Astrocyte of the spinal cord (primary cell): ENCODE results near the gene R3HDML.

Experiments
- DNase-seq: peaks from one replicate; pipeline ENCODE4 v3.0.0; 2011; ENCODE audit warnings: low read depth, low spot score
- H3K4me3 ChIP-seq: 2 replicates; pipeline ENCODE4 v1.5.1; 2011; ENCODE audit warnings: low read depth, mild to moderate bottlenecking, low read length, moderate library complexity
- CTCF ChIP-seq: IDR thresholded peaks from 2 replicates; pipeline ENCODE4 v1.5.1; 2012; ENCODE audit warnings: low read depth, mild to moderate bottlenecking, low read length, inconsistent platforms
- in situ Hi-C: cut with HindIII; loops from 2 replicates; pipeline ENCODE4 v1.10.0; 2017; ENCODE audit warnings: low sequenced_read_pairs

R3HDML gene

DNA sequence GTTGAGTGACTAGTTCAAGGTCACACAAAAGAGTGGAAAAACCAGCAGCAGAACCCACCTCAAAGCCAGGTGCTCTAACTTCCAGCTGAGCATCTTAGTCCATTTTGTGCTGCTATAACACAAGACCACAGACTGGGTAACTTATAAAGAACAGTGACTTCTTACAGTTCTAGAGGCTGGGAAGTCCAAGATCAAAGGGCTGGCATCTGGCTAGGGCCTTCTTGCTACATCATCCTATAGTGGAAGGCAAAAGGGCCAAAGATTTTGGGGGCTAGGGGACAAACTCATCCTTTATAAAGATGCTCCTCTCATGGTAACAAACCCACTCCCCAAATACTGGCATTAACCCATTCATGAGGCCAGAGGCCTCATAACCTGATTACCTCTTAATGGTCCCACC, 35.6 kb upstream of the R3HDML start:
- in situ Hi-C loops = no loop called here
- H3K4me3 ChIP-seq = no peak overlapping the region
- no peak for TF ChIP-seq CTCF
- DNase-seq = no peak

DNA sequence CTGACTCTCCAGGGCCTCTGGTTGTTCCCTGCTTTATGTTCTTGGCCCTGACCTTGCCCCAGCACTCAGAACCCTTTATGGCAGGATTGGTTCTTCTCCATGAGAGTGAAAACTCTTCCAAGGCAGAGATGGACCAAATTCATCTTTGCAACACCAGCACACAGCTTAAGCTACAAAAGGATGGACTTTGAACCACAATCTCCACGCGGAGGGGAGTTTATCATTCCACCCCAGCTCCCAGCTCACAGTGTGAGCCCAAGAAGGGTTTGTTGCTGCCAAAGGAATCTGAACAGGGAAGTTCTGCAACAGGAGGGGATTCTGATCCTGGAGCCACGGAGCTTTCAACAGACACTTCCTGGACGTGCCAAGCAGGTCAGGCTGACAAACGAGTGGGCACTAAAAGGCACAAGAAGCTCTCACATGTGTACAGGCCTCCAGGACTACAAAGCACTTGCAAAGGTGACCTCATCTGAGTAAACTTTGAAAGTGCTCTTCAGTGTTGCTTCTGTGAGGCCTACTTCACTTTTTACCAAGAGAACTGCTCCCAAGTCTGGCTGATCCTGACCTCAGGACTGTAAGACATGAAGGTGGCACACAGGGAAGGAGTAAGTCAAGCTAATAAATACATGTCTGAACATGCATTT, 34.7 kb upstream of the R3HDML start:
- DNase-seq = no peak
- no peak for TF ChIP-seq CTCF
- H3K4me3 ChIP-seq = no peak overlapping the region
- in situ Hi-C loops = no loop called here

DNA sequence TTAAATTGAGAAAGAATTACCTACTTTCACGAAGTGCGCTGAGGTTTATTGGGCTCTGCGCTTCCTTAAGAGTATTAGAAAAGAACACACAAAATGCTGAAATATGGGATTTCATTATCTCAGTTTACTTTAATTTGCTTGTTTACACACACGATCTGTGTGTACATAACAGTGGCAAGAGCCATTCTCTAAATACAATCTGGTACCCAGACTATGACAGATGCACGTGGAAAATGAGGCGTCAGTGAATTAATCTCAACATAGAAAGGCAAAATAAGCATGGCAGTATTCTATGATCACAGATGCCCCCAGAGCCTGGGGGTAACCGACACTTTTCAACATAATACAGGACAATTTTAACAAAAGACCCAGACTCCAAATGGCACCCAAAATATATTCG, 34.1 kb upstream of the R3HDML start:
- in situ Hi-C loops = no loop called here

DNA sequence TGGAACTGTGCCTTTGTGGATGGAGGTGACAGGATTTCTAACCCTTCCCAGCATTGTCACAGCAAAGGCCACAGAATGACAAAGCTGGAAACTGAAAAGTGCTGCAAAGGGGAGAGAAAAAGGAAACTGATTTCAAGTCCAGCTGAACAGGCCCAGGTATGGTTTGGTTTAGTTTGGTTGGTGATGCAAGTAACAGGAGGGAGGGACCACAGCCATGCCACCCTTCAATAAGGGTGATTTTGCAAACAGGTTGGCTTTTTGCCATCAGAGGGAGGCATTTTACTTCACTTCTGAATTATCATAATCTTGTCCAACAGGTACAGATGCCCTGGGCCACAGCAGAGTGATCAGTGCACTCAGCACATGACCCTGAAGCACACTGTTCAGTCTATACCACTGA, 32.5 kb upstream of the R3HDML start:
- DNase-seq = no peak
- H3K4me3 ChIP-seq = no peak overlapping the region
- in situ Hi-C loops = no loop called here
- TF ChIP-seq CTCF = no peak

More for the DNA sequence above, 34.1 kb upstream of the R3HDML start:
- no peak for TF ChIP-seq CTCF
- H3K4me3 ChIP-seq = no peak overlapping the region
- no peak for DNase-seq

DNA sequence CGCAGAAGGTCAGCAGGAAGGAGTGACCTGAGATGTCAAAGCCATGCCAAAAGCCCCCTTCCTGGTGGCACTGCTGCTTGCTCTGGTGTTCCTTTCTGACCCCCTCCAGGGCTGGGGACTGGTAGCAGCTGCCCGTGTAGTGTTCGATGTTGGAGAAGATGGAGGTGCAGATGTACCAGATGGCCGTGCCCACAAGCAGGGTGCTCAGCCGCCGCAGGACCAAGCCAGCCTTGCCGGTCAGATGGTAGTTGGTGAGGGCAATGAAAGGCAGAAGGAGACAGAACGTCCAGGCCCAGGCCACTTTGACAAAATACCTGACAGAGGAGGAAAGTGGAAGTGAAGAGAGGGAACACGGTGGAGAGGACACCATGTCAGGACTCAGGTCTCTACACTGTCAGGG, 29.9 kb upstream of the R3HDML start:
- no peak for DNase-seq
- H3K4me3 ChIP-seq = no peak overlapping the region
- no peak for TF ChIP-seq CTCF
- in situ Hi-C loops = no loop called here

GRCh38 chr20:44309763-44310663, 26.8 kb upstream of the R3HDML start:
- peak; percentile 39 for DNase-seq
- no peak for TF ChIP-seq CTCF
- H3K4me3 ChIP-seq = peak overlapping the region; percentile 94
- in situ Hi-C loops = no loop called here
